ENCODE data around the gene DNAH2.
"Not testable (repeated sequence)": the region's sequence is repeated elsewhere in the genome, so short reads cannot be mapped to it uniquely, and the experiment has no call there.

DNAH2 gene

DNA sequence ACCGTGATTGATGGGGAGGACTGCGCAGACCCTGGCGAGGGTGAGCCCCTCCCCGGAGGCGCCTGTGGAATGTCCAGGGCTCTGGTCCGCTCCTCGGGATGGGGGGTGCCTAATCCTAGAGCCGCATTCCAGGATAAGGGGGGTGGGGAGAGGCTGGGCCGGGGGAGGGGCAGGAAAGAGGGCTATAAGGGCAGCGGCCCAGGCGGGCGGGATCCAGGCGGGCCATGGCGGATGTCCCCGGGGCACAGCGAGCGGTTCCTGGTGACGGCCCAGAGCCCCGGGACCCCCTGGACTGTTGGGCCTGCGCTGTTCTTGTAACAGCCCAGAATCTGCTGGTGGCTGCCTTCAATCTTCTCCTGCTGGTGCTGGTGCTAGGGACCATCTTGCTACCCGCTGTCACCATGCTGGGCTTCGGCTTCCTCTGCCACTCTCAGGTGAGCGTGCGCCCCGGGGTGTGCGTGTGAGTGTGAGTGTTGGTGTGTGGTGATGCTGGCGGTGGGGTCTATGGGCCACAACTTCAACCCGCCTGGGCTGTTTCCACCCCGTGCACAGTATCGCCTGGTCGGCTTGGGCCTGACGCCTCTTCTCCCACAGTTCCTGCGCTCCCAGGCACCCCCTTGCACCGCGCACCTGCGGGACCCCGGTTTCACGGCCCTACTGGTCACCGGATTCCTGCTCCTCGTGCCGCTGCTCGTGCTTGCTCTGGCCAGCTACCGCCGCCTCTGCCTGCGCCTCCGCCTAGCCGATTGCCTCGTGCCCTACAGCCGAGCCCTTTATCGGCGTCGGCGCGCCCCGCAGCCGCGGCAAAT, 137.5 kb downstream of the DNAH2 start, which contains the start of gene TMEM88:
TSS of gene TMEM88 (plus strand) at position 216 of the 809 bp plus-strand sequence. CDS start at position 225, 9 bp downstream.
- peak; percentile 57 for DNase-seq

DNA sequence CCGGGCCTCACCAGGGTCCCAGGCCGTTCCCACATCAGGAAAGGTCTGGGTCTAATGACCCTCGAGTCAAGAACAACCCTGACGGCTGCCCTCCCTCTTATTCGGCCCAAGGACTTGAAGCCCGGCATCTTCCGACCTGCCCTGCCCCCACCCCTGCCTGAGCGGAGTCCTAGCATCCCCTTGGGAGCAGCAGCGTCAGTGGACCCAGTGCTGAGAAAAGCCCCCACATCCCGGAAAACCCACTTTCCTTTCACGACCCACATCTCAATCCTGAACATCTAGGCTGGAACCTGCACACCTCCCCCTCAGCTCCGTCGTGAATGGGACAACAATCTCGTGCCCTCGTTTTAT, 138.1 kb downstream of the DNAH2 start:
- DNase-seq, result peak; percentile 76

DNA sequence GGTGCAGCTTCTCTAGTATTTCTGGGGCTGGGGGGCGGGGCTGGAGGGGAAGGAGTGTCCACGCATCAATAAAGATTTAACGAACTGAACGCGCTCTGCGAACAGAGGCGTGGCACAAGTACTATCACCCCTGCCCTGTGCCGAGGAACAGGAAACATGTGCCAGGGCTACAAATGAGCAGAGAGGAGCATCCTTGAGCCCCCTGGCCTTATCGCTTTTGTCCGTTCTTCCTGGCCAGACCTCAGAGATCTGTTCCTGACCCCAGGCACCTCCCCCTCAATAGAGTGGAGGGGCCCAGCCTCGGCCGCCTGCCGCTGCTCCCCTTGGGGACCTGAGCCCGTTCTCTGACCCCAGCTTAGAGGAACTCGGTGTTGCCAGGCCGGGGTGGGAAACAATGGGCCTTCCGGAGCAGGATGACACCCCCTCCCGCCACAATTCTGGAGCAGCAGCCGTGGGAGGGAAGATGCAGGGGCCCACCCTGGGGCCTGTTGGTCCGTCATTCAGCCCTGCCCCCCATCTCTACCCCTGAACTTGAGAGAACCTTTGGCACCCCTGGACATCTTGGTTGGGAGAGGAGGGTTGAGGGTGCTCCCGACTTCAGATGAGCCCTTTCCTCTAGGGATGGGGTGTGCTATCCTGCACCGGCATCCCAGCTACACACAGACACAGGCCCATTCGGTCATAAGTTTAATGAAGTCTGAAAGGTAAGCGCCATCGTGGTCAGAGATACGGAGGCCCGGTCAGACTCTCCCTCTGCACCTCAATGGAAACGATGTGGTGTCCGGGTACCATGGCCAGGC, 138.7 kb downstream of the DNAH2 start:
- peak; percentile 73 for DNase-seq

DNA sequence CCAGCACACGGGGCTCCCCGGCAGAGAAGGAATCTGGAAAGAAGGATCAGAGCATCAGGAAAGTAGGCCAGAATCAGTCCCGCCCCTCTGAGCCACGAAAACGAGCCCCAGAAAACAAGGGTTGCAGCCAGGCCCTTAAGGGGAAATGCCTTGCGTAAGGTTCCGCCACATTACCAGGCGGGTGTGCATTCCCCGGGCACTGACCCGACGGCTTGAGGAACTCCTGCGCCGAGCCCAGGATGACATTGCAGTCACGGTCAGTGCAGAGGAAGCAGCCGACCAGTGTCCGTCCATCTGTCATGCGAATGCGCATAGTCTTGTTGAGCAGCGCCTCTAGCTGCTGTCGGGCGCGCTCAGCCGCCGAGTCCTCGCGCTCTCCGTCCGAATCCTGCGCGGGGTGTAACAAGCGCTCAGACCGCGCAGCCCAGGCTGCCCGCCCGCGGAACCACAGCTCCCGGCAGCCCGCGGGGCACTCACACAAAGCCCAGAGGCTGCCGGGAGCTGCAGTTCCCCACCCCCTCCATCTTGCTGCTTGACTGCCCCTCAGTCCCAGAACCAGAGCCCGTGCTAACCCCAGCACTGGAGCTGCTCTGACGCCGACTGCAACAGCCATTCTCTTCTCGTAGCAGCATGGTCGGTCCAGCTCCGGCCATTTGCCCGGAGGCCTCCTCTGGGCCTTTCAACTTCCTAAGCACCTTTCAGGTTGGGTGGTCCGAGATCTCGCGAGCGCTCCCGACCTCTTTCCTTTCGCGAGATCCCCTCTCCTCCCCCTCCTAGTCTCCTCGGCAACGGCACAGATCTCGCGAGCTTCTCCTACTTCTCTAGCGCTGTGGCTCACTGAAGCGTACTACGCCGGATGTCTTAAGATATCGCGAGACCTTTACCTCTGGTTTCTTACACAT, 139.5 kb downstream of the DNAH2 start, which contains the start of gene NAA38:
TSS of gene NAA38 (minus strand) at position 749 of the 902 bp plus-strand sequence. CDS start at position 653, 96 bp downstream.
- peak; percentile 100 for DNase-seq

DNA sequence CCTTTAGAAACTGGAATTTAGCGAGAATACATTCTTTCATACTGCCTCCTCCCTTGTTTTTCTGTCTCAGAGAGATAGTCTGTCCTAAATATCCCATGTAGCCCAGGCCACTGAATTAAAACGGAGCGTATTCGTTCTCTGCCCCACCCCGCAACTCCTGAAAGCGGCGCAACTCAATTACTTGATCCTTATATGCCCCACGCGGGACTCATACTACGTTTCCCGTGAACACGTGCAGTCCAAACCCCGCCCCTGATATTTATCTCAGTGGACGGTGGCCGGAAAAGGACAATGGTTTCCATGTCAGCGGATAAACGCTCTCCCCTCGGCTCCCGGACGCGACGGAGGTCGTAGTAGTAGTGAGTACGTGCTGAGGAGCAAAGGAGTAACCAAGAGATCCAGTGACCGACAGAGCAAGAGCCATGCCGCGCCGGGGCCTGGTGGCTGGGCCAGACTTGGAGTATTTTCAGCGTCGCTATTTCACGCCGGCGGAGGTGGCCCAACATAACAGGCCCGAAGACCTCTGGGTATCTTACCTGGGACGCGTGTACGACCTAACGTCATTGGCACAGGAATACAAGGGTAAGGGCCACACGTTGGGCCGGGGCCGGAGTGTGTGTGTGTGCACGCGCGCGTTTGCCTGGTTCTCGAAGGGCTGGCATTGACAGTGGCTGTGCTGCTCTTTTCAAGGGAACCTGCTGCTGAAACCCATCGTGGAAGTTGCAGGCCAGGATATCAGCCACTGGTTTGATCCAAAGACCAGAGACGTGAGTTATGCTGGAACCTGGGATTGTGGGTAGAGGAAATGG, 140.4 kb downstream of the DNAH2 start, which contains the start of gene CYB5D1:
TSS of gene CYB5D1 (plus strand) at position 291 of the 809 bp plus-strand sequence. CDS start at position 423, 132 bp downstream.
- peak; percentile 98 for DNase-seq

DNA sequence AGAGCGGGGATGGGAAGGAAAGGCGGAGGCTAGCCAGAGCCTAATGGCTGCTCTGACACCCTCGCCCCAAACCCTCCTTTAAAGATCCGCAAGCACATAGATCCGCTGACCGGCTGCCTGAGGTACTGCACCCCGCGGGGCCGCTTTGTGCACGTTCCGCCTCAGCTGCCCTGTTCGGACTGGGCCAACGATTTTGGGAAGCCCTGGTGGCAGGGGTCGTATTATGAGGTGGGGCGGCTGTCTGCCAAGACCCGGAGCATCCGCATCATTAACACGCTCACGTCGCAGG, 140.9 kb downstream of the DNAH2 start:
- no peak for DNase-seq

DNA sequence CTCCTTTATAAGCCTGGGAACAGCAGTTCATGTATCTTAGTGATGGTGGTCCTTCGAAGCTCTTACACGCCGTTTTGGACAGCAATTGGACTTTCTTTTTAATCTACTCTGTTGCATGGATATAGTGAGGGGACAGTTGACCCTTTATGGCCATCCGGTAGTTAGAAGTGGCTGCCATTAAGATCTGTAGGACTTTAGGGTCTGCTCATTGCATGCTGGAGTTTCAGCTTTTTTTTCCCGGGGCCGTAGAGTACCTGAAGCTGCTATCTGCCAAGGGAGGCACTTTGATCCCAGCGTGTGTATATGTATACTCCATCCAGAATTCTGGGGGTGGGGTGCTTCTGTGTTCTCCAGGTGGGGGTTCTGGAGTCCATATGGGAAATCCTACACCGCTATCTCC, 141.5 kb downstream of the DNAH2 start:
- DNase-seq, result no peak

DNA sequence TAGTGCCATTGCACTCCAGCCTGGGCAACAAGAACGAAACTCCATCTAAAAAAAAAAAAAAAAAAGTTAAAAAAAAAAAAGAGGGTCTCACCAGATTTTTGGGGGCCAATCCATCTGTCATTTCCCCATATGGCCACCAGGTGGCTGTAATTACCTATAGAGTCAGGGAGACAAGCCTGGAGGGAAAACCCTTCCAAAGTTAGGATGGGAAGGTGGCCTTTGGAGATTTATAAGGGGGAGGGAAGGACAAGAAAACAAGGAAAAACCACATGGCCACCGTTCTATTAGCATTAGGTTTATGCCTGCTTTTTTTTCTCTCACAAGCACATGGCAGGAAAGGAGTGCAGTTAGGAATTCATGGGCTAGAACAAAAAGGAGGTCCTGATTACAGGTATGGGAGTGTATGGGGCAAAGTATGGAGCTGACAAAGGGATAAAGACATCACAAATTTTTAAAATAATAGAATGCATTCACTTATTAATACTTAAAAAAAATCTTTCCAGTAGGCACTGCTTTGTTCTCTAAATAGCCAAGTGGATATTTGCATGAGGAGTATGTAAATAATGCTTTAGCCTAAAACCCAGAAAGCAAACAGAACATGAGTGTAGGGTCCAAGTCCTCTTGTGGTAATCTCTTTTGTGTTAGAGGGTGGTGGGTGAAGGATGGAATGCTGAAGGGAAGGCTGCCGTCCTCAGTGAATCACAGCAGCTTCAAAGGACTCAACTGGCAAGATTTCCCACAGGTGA, 145.3 kb downstream of the DNAH2 start:
- no peak for DNase-seq

DNA sequence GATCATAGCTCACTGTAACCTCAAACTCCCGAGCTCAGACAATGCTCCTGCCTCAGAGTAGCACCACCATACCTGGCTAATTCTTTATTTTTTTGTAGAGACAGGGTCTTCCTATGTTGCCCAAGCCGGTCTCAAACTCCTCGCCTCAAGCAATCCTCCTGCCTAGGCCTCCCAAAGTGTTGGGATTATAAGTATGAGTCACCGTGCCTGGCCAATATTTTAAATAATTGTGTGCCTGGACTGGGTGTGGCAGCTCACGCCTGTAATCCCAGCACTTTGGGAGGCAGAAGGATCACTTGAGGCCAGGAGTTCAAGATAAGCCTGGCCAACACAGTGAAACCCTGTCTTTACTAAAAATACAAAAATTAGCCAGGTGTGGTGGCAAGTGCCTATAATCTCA, 146.8 kb downstream of the DNAH2 start:
- not testable (repeated sequence) for DNase-seq

DNA sequence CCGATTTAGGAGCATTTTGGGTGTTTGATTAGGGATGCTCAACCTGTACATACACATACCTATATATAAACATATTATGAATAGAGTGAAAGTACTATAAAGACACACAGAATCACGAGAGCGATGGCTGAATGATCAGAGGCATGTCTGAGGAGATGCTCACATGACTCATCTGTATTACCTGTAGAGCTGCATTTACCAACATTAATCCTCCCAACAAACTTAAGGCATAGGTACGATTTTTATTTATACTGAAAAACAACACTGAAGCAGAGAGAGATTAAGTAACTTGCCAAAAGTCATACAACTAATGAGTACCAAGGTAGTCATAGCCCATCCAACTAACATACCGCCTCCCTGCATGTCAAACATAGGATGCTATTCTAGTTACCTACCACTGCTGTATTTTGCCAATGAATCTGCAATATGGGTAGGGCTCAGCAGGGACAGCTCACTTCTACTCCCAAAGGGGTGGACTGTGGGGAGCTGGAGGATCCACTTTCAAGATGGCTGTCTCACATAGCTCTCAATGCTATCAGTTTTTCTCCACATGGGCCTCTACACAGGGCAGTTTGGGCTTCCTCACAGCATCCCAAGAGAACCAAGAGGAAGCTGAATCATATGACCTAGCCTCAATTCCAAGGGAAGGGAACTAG, 147.6 kb downstream of the DNAH2 start:
- no peak for DNase-seq

DNA sequence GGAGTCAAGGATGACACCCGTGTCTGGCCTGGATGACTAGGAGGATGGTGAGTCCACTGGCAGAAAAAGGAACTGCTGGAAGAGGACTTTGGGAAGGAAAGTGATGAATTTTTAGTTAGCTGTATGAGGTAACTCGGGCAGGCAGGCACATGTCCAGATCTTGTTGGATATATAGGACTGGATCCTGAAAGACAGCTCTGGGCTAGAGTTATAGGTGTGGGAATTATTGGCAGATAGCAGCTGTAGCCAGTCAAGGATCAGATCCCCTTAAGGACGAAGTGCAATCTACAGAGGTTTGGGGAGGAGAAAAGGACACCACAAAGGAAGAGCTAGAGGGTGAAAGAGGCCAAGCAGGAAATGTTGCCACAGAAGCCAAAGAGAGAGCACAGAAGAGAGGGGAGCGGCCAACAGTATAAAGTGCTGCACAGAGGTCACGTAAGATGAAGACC, 150.4 kb downstream of the DNAH2 start:
- DNase-seq, result no peak

DNA sequence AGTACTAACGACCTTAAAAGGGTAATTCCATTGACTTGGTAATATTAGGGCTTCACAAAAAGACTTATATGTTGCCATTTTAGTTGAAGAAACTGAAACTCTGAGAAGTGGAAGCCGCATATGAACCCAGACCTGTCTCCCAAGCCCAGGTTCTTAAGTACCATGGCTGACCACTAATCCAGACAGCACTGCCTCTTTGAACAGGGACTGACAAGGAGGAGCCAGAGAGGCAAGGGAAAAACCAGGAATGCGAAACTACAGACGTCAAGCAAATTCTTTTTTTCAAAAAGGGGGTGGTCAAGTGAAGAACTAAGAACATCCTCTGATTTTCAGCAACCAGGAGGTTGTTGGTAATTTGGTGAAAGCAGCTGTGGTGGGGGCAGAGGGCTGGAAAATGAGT, 155.5 kb downstream of the DNAH2 start:
- DNase-seq, result no peak

DNA sequence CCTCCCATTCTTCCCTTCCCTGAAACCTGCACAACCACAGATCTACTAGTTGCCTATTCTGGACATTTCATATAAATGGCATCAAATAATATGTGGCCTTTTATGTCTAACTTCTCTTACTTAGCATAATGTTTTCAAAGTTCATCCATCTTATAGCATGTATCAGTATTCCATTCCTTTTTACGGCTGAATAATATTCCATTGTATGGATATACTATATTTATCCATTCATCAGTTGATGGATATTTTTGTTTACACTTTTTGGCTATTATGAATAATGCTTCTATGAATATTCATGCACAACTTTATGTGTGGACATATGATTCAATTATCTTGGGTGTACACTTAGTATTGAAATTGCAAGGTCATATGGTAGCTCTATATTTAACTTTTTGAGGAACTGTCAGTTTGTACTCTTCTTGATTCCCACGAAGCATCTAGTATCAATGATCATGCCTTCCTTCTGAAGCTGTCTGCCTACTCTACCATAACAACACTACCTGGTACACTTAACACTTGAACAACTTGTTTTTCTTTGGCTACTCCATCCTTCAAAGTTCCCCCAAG, 158.3 kb downstream of the DNAH2 start:
- DNase-seq, result no peak

DNA sequence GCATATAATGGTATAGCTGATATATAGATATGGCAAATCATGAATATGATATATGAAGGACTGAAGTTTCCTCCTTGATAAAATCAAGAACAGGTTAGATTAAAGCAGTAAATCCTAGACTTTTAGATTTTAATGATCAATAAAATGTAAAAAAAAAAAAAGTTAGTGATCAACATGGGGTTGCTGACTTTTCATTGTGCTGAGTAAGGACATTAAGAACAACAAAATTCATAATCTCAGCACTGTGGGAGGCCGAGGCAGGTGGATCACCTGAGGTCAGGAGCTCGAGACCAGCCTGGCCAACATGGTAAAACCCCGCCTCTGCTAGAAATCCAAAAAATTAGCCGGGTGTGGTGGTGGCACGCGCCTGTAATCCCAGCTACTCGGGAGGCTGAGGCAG, 160.7 kb downstream of the DNAH2 start:
- DNase-seq, result no peak

DNA sequence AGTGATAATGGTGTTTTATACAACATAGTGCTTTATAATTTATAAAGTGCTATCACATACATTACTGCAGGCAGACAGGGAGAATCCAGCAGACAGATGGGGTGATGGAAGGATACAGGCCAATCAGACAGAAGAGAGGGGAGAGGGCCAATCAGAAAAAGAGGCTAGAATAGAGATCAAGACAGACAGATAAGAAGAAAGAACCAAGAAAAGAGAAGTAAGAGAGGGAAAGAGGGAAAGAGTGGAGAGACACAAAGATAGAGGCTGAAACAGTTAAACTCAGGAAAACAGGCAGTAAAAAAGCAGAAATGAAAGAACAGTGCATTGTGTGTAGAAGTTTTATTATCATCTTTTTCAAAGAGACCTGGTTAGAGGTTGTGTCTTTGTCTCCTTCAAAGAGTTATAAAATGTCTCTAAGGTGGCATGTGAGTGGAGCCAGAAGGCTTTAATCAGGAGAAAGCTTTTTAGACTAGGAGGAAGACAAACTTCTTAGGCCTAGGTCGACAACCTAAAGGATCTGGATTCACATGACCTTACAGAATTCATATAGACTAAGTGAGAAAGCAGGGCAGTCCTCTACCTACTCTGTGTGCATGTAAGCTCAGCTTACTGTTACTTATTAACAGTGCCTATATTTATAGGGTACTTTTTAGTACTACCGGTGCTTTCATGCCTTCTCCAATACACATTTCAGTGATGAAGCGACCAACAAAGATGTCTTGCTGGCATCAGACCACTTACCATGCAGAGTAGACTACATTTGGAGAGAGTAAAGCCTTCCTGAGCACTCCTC, 162.7 kb downstream of the DNAH2 start:
- no peak for DNase-seq

DNA sequence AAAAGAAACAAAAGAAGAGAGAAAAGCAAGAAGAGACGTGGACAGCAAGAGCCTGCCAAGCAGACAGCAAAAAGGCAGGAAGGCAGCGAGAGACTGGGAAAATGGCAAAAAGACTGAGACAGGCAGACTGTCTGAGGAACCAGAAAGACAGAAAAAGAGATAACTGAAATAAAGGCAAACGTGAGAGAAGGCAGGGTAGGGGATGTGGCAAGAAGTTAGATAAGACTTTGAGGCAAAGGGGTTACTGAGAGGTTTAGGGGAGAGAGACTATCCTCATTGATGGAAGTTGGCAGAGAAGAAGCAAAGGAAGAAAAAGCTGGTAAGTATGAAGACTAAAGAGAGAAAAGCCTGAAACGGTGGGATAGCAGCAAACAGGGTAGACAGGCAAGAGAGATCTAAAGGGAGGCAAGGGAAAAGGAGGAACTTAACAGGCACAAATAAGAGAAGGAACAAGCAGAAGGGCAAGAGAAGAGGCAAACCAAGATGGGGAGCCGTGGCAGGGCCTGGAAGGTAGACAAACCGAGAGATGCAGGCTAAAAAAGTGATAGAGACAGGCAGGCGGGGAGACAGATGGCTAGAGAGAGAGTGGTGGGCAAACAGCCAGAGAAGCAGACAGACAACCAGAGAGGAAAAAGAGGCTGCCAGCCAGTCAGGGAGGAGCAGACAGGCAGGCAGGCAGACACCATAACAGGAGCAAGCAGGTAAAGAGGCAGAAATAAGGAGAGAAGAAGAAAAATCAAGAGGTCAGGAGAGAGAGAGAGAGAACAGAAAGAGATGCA, 163.9 kb downstream of the DNAH2 start:
- no peak for DNase-seq

DNA sequence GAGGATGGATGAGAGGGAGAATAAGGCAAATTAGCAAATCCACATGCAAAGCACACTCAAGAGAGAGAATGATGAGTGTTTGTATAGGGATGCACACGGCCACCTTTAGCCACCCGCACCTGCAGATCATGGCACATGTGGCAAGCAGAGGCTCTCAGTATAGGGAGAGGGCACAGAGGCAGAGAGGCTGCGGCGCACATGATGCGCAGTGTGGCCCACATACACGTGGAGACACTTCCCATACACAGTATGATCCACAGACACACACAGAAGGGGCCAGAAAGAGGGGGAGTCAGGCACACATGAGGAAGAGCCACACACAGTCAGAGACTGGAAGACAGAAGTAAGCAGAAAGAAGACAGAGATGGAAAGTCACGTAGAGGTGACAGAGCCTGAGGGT, 164.5 kb downstream of the DNAH2 start:
- no peak for DNase-seq

DNA sequence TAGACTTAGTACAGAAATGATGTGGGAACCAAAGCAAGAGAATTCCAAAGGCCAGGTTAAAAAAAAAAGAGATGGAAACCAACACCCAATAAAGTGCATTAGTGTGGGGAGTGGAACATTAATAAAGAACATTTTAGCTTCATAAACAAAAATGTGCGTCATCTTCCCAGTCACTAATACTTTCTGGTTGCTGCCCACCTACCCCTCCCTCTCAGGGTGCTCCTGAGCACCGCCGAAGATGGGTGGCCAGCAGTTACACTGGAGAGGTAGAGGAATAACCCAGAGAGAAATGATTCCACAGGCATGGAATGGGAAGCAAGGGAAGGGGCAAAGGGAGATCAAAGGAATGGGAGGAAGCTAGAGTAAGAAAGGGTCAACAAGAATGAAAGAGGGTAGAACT, 165.1 kb downstream of the DNAH2 start:
- no peak for DNase-seq
